ENCODE results near the gene MYOZ2. TPM values are rescaled to one million over a fixed set of nuclear protein-coding genes. Genes with fewer than 3 reads are reported as not detected.
A peak's percentile ranks its signal among the peaks of the same experiment; 100 is the strongest.

The MYOZ2 gene
- total RNA-seq, 3 donors from 2014 or later (not counting 1 experiment from before 2014, with no cell fraction given): not detected

GRCh38 chr4:119211867-119212233, 76.2 kb downstream of the MYOZ2 start:
- Histone ChIP-seq H3K4me3 (ENCODE audit: low read length) (peak overlapping the region; percentile 64), H3K4me1 (ENCODE audit: control insufficient read depth, insufficient read depth, low read length) (peaks cover 7% of the 10 kb centered on the region), H3K9me3 (ENCODE audit: control insufficient read depth, insufficient read depth, low read length) (no peaks in the 10 kb centered on the region), H3K36me3 (ENCODE audit: control insufficient read depth, insufficient read depth, low read length) (no peaks in the 10 kb centered on the region), H3K27me3 (ENCODE audit: control insufficient read depth, insufficient read depth, low read length) (no peaks in the 10 kb centered on the region), H3K27ac (ENCODE audit: low read length) (peak overlapping the region; percentile 84)
- DNase-seq (no peak), ATAC-seq (peak; percentile 9 to 37 (median 10))
- peak overlapping the region; percentile 98 for H3K4me3 Mint-ChIP-seq
- intact Hi-C loops (cut with micrococcal nuclease): loop anchor here (1.0 to 5.0 kb wide), 2 partner anchors 75 to 88 kb away; a partner anchor contains a TSS
- peaks cover 7 to 9% of the 10 kb centered on the region in 2 donors for H3K27me3 Mint-ChIP-seq (ENCODE audit: low read depth in 2 of 2)
- H3K4me1 Mint-ChIP-seq: peaks cover 23 to 28% of the 10 kb centered on the region in 2 donors
- WGBS (ENCODE audit: insufficient coverage): 3% methylated on average over 12 of the region's 12 CpGs
- peak overlapping the region; percentile 81 to 93 for H3K27ac Mint-ChIP-seq
- no peak for TF ChIP-seq CTCF (IDR thresholded peaks at IDR 0.05)
- H3K36me3 Mint-ChIP-seq: no peaks in the 10 kb centered on the region
- no peaks in the 10 kb centered on the region for H3K9me3 Mint-ChIP-seq

GRCh38 chr4:119212234-119212963, 76.8 kb downstream of the MYOZ2 start, which contains the start of gene USP53:
Gene USP53, plus strand, starts transcription at chr4:119212713. Its CDS starts 27,047 bp downstream, at chr4:119239760.
- intact Hi-C loops (cut with micrococcal nuclease): loop anchor here (1.0 to 5.0 kb wide), 2 partner anchors 75 to 88 kb away; a partner anchor contains a TSS
- Mint-ChIP-seq H3K36me3 (no peaks in the 10 kb centered on the region), H3K4me1 (peaks cover 23 to 28% of the 10 kb centered on the region in 2 donors), H3K27ac (peak within 1 kb of the TSS; percentile 81 to 93), H3K9me3 (no peaks in the 10 kb centered on the region), H3K4me3 (peak within 1 kb of the TSS; percentile 98), H3K27me3 (ENCODE audit: low read depth in 2 of 2) (peaks cover 3 to 7% of the 10 kb centered on the region in 2 donors)
- no peaks in the 10 kb centered on the region for H3K36me3 ChIP-seq (ENCODE audit: control insufficient read depth, insufficient read depth, low read length)
- no peak for TF ChIP-seq CTCF (IDR thresholded peaks at IDR 0.05)
- H3K27ac ChIP-seq (ENCODE audit: low read length): peak within 1 kb of the TSS; percentile 84
- ATAC-seq (peak; percentile 94 to 99 (median 95)), DNase-seq (peak; percentile 92 to 99)
- no peaks in the 10 kb centered on the region for H3K9me3 ChIP-seq (ENCODE audit: control insufficient read depth, insufficient read depth, low read length)
- peaks cover 7% of the 10 kb centered on the region for H3K4me1 ChIP-seq (ENCODE audit: control insufficient read depth, insufficient read depth, low read length)
- peak within 1 kb of the TSS; percentile 64 for H3K4me3 ChIP-seq (ENCODE audit: low read length)
- H3K27me3 ChIP-seq (ENCODE audit: control insufficient read depth, insufficient read depth, low read length): no peaks in the 10 kb centered on the region
- under 1% methylated on average over 55 of the region's 55 CpGs for WGBS (ENCODE audit: insufficient coverage)

GRCh38 chr4:119212964-119213606, 77.5 kb downstream of the MYOZ2 start:
- Mint-ChIP-seq H3K4me3 (peak overlapping the region; percentile 98), H3K27me3 (ENCODE audit: low read depth in 2 of 2) (peaks cover 0 to 7% of the 10 kb centered on the region in 2 donors), H3K4me1 (peaks cover 23 to 28% of the 10 kb centered on the region in 2 donors), H3K27ac (peak overlapping the region; percentile 81 to 93), H3K9me3 (no peaks in the 10 kb centered on the region), H3K36me3 (no peaks in the 10 kb centered on the region)
- no peaks in the 10 kb centered on the region for H3K9me3 ChIP-seq (ENCODE audit: control insufficient read depth, insufficient read depth, low read length)
- TF ChIP-seq CTCF (IDR thresholded peaks at IDR 0.05): peak; percentile 10
- H3K4me3 ChIP-seq (ENCODE audit: low read length): peak overlapping the region; percentile 64
- peak; percentile 36 to 60 (median 45) for ATAC-seq
- H3K27ac ChIP-seq (ENCODE audit: low read length): peak overlapping the region; percentile 84
- peak; percentile 49 to 71 for DNase-seq
- intact Hi-C loops (cut with micrococcal nuclease): loop anchor here (1.0 to 5.0 kb wide), 2 partner anchors 74 to 87 kb away; a partner anchor contains a TSS
- H3K4me1 ChIP-seq (ENCODE audit: control insufficient read depth, insufficient read depth, low read length): peaks cover 7% of the 10 kb centered on the region
- peaks cover 3% of the 10 kb centered on the region for H3K36me3 ChIP-seq (ENCODE audit: control insufficient read depth, insufficient read depth, low read length)
- H3K27me3 ChIP-seq (ENCODE audit: control insufficient read depth, insufficient read depth, low read length): no peaks in the 10 kb centered on the region
- under 1% methylated on average over 24 of the region's 24 CpGs for WGBS (ENCODE audit: insufficient coverage)

Data from natural killer cell (primary cell).